ENCODE measurements around the gene SMYD3.

Gene SMYD3

DNA sequence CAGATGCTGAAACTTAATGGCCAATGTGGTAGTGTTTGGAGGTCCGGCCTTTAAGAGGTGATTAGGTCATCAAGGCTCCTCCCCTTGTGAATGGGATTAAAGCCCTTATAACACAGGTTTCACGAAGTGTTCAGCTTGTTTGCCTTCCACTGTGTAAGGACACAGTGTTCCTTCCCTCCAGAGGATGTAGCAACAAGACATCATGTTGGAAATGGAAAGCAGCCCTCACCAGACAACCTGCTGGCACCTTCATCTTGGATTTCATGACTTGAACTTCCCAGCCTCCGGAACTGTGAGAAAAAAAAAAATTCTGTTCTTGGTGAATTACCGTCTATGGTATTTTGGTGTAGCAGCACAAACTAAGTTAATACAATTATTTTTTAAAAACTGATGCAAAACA is 738.5 kb downstream of the SMYD3 start:
- TF ChIP-seq SUZ12 (IDR thresholded peaks at IDR 0.05) = no peak
- TF ChIP-seq FOXK2 (IDR thresholded peaks at IDR 0.05) = no peak
- TF ChIP-seq, protein P1, sequence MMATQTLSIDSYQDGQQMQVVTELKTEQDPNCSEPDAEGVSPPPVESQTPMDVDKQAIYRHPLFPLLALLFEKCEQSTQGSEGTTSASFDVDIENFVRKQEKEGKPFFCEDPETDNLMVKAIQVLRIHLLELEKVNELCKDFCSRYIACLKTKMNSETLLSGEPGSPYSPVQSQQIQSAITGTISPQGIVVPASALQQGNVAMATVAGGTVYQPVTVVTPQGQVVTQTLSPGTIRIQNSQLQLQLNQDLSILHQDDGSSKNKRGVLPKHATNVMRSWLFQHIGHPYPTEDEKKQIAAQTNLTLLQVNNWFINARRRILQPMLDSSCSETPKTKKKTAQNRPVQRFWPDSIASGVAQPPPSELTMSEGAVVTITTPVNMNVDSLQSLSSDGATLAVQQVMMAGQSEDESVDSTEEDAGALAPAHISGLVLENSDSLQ (IDR thresholded peaks at IDR 0.05) = no peak
- no peak for TF ChIP-seq NFRKB (IDR thresholded peaks at IDR 0.05)
- TF ChIP-seq ARNT (IDR thresholded peaks at IDR 0.05) = no peak
- TF ChIP-seq LEF1 (IDR thresholded peaks at IDR 0.05; ENCODE audit: borderline replicate concordance) = no peak
- no peak for TF ChIP-seq HDGF (IDR thresholded peaks at IDR 0.05; ENCODE audit: borderline replicate concordance)
- no peak for TF ChIP-seq TARDBP (IDR thresholded peaks at IDR 0.05)
- no peak for TF ChIP-seq FOXA1 (IDR thresholded peaks at IDR 0.05)
- no peak for TF ChIP-seq CTBP1 (IDR thresholded peaks at IDR 0.05; ENCODE audit: borderline replicate concordance)
- no peak for TF ChIP-seq SP1 (IDR thresholded peaks at IDR 0.05)
- ChIA-PET CTCF (no interaction called here), POLR2A (no interaction called here)
- DNase-seq (ENCODE audit: extremely low spot score) = no peak

DNA sequence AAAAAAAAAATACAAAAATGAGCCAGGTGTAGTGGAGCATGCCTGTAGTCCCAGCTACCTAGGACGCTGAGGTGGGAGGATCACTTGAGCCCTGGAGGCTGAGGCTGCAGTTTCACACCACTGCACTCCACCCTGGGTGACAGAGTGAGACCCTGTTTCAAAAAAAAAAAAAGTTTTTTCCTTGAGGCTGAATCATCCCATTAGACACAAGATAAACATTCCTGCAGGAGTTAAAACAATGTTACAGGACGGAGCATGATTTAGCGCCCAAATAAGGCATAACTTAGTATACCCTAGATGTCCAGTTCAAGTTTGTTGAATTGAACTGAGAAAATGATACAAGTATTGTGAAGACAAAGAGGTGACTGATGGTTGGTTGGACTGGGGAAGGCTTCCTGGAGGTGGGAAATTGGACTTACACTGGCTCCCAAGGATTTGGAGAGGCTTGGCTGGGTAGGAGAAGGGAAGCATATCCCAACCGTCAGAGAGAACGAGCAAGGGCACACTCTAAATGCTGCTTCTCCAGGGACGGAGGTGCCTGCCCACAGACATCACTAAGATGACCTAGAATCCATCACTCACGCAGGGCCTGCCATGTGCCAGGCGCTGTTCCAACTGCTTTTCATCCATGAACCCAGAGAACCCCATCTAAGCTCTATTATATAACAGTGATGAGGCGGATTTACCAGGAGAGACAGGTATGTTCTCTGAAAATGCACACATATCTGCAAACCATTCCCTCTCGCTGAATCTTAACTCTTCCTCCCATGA is 741.7 kb downstream of the SMYD3 start:
- ChIA-PET CTCF (no interaction called here), POLR2A (no interaction called here)
- DNase-seq (ENCODE audit: extremely low spot score) = no peak
- TF ChIP-seq FOXK2 (IDR thresholded peaks at IDR 0.05) = no peak
- no peak for TF ChIP-seq TARDBP (IDR thresholded peaks at IDR 0.05)
- no peak for TF ChIP-seq BHLHE40 (IDR thresholded peaks at IDR 0.05; ENCODE audit: borderline replicate concordance)
- TF ChIP-seq NFRKB (IDR thresholded peaks at IDR 0.05) = no peak
- no peak for TF ChIP-seq SUZ12 (IDR thresholded peaks at IDR 0.05)
- TF ChIP-seq CTBP1 (IDR thresholded peaks at IDR 0.05; ENCODE audit: borderline replicate concordance) = no peak
- no peak for TF ChIP-seq ARNT (IDR thresholded peaks at IDR 0.05)
- TF ChIP-seq, protein P1 (IDR thresholded peaks at IDR 0.05) = no peak
- no peak for TF ChIP-seq ZNF384 (IDR thresholded peaks at IDR 0.05)
- TF ChIP-seq L3MBTL2 (conservative IDR thresholded peaks at IDR 0.05) = no peak
- TF ChIP-seq HDGF (IDR thresholded peaks at IDR 0.05; ENCODE audit: borderline replicate concordance) = no peak
- TF ChIP-seq LEF1 (IDR thresholded peaks at IDR 0.05; ENCODE audit: borderline replicate concordance) = no peak
- no peak for TF ChIP-seq FOXA1 (IDR thresholded peaks at IDR 0.05)
- TF ChIP-seq ELF4 (IDR thresholded peaks at IDR 0.05) = no peak

DNA sequence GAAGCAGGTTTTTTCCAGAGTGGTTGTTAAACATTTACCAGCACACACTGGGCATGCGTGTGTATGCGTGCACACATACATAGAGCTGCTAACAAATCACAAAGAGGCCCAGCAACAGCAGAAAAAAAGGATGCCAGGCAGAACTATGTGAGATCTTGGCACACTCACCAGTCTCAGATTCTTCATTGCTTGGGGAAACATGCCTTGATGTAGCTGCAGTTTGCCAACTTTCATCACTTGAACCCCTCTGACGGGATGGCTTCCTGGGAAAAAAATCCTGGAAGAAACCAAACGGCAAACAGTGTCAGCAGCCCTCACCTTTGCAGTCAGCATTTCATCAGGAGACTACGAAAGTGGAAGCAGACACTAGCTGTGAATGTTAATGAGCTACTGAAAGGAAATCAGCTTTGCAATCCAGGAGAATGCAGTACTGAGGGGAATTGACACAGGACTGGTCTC is 743.2 kb downstream of the SMYD3 start:
- ChIA-PET POLR2A (no interaction called here), CTCF (no interaction called here)
- no peak for DNase-seq (ENCODE audit: extremely low spot score)
- TF ChIP-seq ZNF384 (IDR thresholded peaks at IDR 0.05) (no peak), TARDBP (IDR thresholded peaks at IDR 0.05) (no peak), SP1 (IDR thresholded peaks at IDR 0.05) (no peak), ELF4 (IDR thresholded peaks at IDR 0.05) (no peak), L3MBTL2 (conservative IDR thresholded peaks at IDR 0.05) (no peak), CTBP1 (IDR thresholded peaks at IDR 0.05; ENCODE audit: borderline replicate concordance) (no peak), NFRKB (IDR thresholded peaks at IDR 0.05) (no peak), HDGF (IDR thresholded peaks at IDR 0.05; ENCODE audit: borderline replicate concordance) (no peak), LEF1 (IDR thresholded peaks at IDR 0.05; ENCODE audit: borderline replicate concordance) (no peak)
- TF ChIP-seq, protein P1 (IDR thresholded peaks at IDR 0.05) = no peak

DNA sequence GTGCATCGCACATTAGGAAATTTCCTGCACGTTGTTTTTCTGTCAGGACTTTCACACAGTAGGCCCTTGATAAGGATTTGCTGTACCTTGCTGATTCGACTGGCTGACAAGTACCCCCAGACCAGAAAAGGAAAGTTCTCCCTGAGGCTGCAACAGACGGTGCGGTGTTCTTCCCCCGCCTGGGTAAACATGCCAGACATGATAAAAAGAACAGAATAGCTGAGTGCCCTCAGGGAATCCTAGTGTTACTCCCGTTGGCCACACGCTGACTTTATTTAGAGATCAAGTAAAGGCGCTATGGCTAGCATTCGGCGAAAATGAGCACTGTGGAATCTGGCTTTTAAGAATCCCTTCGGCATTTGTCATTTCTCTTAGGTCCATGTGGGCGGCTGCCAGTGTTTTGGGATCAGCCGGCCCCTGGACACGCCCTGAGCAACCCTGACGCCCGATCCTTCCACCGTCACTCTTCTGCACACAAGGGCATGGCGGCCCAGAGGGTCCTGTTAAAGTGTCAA is 744.6 kb downstream of the SMYD3 start:
- DNase-seq (ENCODE audit: extremely low spot score) = no peak
- CTCF ChIA-PET = no interaction called here
- POLR2A ChIA-PET = no interaction called here
- no peak for TF ChIP-seq L3MBTL2 (conservative IDR thresholded peaks at IDR 0.05)
- no peak for TF ChIP-seq HDGF (IDR thresholded peaks at IDR 0.05; ENCODE audit: borderline replicate concordance)
- TF ChIP-seq NFRKB (IDR thresholded peaks at IDR 0.05) = no peak
- TF ChIP-seq SUZ12 (IDR thresholded peaks at IDR 0.05) = no peak
- TF ChIP-seq, protein P1 (IDR thresholded peaks at IDR 0.05) = no peak
- TF ChIP-seq ZNF384 (IDR thresholded peaks at IDR 0.05) = no peak
- TF ChIP-seq FOXK2 (IDR thresholded peaks at IDR 0.05) = no peak
- no peak for TF ChIP-seq CTBP1 (IDR thresholded peaks at IDR 0.05; ENCODE audit: borderline replicate concordance)
- no peak for TF ChIP-seq ELF4 (IDR thresholded peaks at IDR 0.05)
- TF ChIP-seq BHLHE40 (IDR thresholded peaks at IDR 0.05; ENCODE audit: borderline replicate concordance) = no peak
- no peak for TF ChIP-seq LEF1 (IDR thresholded peaks at IDR 0.05; ENCODE audit: borderline replicate concordance)
- no peak for TF ChIP-seq FOXM1 (IDR thresholded peaks at IDR 0.05; ENCODE audit: borderline replicate concordance)
- no peak for TF ChIP-seq TARDBP (IDR thresholded peaks at IDR 0.05)
- no peak for TF ChIP-seq ARNT (IDR thresholded peaks at IDR 0.05)
- TF ChIP-seq FOXA1 (IDR thresholded peaks at IDR 0.05) = no peak
- TF ChIP-seq SP1 (IDR thresholded peaks at IDR 0.05) = no peak

DNA sequence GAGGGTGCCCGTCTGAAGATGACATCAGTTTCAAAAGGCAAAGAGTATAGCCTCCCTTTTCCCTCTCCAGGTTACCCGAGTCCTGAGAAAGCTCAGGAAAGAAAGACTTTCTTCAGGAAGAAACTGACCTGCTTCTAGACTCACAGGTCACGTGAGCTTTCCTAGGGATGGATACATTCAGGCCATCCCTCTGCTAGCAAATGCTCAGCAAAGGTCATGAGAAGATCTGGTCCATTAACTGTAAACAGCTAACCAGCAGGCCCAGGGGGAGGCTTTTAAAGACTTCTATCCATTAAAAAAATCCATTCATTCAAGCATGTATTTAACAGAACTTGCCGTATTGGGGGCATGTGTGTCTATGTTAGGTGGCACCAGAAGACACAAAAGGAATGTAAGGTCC is 746.8 kb downstream of the SMYD3 start:
- ChIA-PET CTCF (no interaction called here), POLR2A (no interaction called here)
- DNase-seq (ENCODE audit: extremely low spot score) = no peak
- TF ChIP-seq ZNF384 (IDR thresholded peaks at IDR 0.05) (no peak), L3MBTL2 (conservative IDR thresholded peaks at IDR 0.05) (no peak), ARNT (IDR thresholded peaks at IDR 0.05) (no peak), ELF4 (IDR thresholded peaks at IDR 0.05) (no peak), NFRKB (IDR thresholded peaks at IDR 0.05) (no peak), CTBP1 (IDR thresholded peaks at IDR 0.05; ENCODE audit: borderline replicate concordance) (no peak), SUZ12 (IDR thresholded peaks at IDR 0.05) (no peak), LEF1 (IDR thresholded peaks at IDR 0.05; ENCODE audit: borderline replicate concordance) (no peak), TARDBP (IDR thresholded peaks at IDR 0.05) (no peak), SP1 (IDR thresholded peaks at IDR 0.05) (no peak), HDGF (IDR thresholded peaks at IDR 0.05; ENCODE audit: borderline replicate concordance) (no peak), FOXA1 (IDR thresholded peaks at IDR 0.05) (no peak), FOXK2 (IDR thresholded peaks at IDR 0.05) (no peak), FOXM1 (IDR thresholded peaks at IDR 0.05; ENCODE audit: borderline replicate concordance) (no peak), BHLHE40 (IDR thresholded peaks at IDR 0.05; ENCODE audit: borderline replicate concordance) (no peak)
- TF ChIP-seq, protein P1 (IDR thresholded peaks at IDR 0.05) = no peak

All from HEK293T (cell line).